Measurements from ENCODE around the gene CRYBG1. TPM values are rescaled to one million over a fixed set of nuclear protein-coding genes. Genes with fewer than 3 reads are reported as not detected.

CRYBG1 gene
- polyA plus RNA-seq, 1 experiment: 0.75 TPM

- ChIA-PET POLR2A (interaction anchor here (0.7 kb wide), 1 partner anchor 115 kb away, joined by 3 read pairs; no protein-coding TSS in a partner anchor), CTCF (interaction anchor here (1.0 to 15.8 kb wide), 3 partner anchors 124 to 428 kb away, joined by 3 to 308 read pairs (median 5); no protein-coding TSS in a partner anchor)
- Histone ChIP-seq H3K36me3 (ENCODE audit: control insufficient read depth, insufficient read depth, low read length) (no peaks in the 10 kb centered on the region), H3K4me3 (ENCODE audit: low read depth, low read length) (no peak overlapping the region), H3K27me3 (ENCODE audit: control insufficient read depth, insufficient read depth, low read length) (no peaks in the 10 kb centered on the region; the same call in 1 of the 2 replicates)
- TF ChIP-seq CTCF (IDR thresholded peaks at IDR 0.05; ENCODE audit: insufficient read depth, low read depth, low read length): no peak
- DNase-seq (ENCODE audit: low read depth): no peak
Measured at GRCh38 chr6:106569428-106569827, 208.9 kb downstream of the CRYBG1 start.

- no peaks in the 10 kb centered on the region for H3K36me3 ChIP-seq (ENCODE audit: control insufficient read depth, insufficient read depth, low read length)
- ChIA-PET CTCF (interaction anchor here (1.7 to 15.8 kb wide), 4 partner anchors 12 to 407 kb away, joined by 3 to 308 read pairs (median 6); no protein-coding TSS in a partner anchor), POLR2A (no interaction called here)
- H3K27me3 ChIP-seq (ENCODE audit: control insufficient read depth, insufficient read depth, low read length): no peaks in the 10 kb centered on the region; the same call in 1 of the 2 replicates
- H3K4me3 ChIP-seq (ENCODE audit: low read depth, low read length): no peak overlapping the region
- no peak for TF ChIP-seq CTCF (IDR thresholded peaks at IDR 0.05; ENCODE audit: insufficient read depth, low read depth, low read length)
- no peak for DNase-seq (ENCODE audit: low read depth)
Measured at GRCh38 chr6:106572436-106572835, 211.9 kb downstream of the CRYBG1 start.

- DNase-seq (ENCODE audit: low read depth): no peak
- Histone ChIP-seq H3K36me3 (ENCODE audit: control insufficient read depth, insufficient read depth, low read length) (no peaks in the 10 kb centered on the region), H3K27me3 (ENCODE audit: control insufficient read depth, insufficient read depth, low read length) (no peaks in the 10 kb centered on the region; the same call in 1 of the 2 replicates), H3K4me3 (ENCODE audit: low read depth, low read length) (no peak overlapping the region)
- ChIA-PET CTCF (interaction anchor here (1.2 to 15.8 kb wide), 9 partner anchors 11 to 425 kb away, joined by 3 to 308 read pairs (median 5); no protein-coding TSS in a partner anchor), POLR2A (no interaction called here)
- no peak for TF ChIP-seq CTCF (IDR thresholded peaks at IDR 0.05; ENCODE audit: insufficient read depth, low read depth, low read length)
Measured at GRCh38 chr6:106572875-106573585, 212.5 kb downstream of the CRYBG1 start.

GRCh38 chr6:106574741-106575458 lies 214.4 kb downstream of the CRYBG1 start:
- POLR2A ChIA-PET: interaction anchor here (0.6 kb wide), 1 partner anchor 44 kb away, joined by 3 read pairs; no protein-coding TSS in a partner anchor

More at GRCh38 chr6:106574741-106575458, 214.4 kb downstream of the CRYBG1 start:
- Histone ChIP-seq H3K4me3 (ENCODE audit: low read depth, low read length) (no peak overlapping the region), H3K27me3 (ENCODE audit: control insufficient read depth, insufficient read depth, low read length) (no peaks in the 10 kb centered on the region; the same call in 1 of the 2 replicates), H3K36me3 (ENCODE audit: control insufficient read depth, insufficient read depth, low read length) (no peaks in the 10 kb centered on the region)
- no peak for TF ChIP-seq CTCF (IDR thresholded peaks at IDR 0.05; ENCODE audit: insufficient read depth, low read depth, low read length)
- CTCF ChIA-PET: interaction anchor here (1.1 to 15.8 kb wide), 6 partner anchors 13 to 423 kb away, joined by 3 to 308 read pairs (median 4); no protein-coding TSS in a partner anchor
- DNase-seq (ENCODE audit: low read depth): no peak

Measured in BJ (cell line).